Inflammatory macrophage treated with lipopolysaccharide for 4 hours (primary cell): Measurements from ENCODE around the gene PPA1.
"Not testable (repeated sequence)": the region's sequence is repeated elsewhere in the genome, so short reads cannot be mapped to it uniquely, and the experiment has no call there.

Experiments used
- DNase-seq: peaks from one replicate; pipeline ENCODE4 v3.0.0-alpha.2; 2020

The PPA1 gene

GRCh38 chr10:70167246-70167645, 66.0 kb downstream of the PPA1 start:
- no peak for DNase-seq

- DNase-seq, result no peak
Measured at GRCh38 chr10:70166394-70166793, 66.8 kb downstream of the PPA1 start.

GRCh38 chr10:70164163-70164562, 69.1 kb downstream of the PPA1 start:
- DNase-seq, result no peak

- no peak for DNase-seq
Measured at GRCh38 chr10:70163448-70163847, 69.8 kb downstream of the PPA1 start.

- DNase-seq, result peak; percentile 77
Measured at GRCh38 chr10:70162892-70163201, 70.4 kb downstream of the PPA1 start.

- peak; percentile 81 for DNase-seq
Measured at GRCh38 chr10:70162151-70162891, 70.9 kb downstream of the PPA1 start.

- no peak for DNase-seq
Measured at GRCh38 chr10:70160798-70161197, 72.4 kb downstream of the PPA1 start.

- not testable (repeated sequence) for DNase-seq
Measured at GRCh38 chr10:70159366-70159765, 73.9 kb downstream of the PPA1 start.

- DNase-seq, result no peak
Measured at GRCh38 chr10:70158113-70158512, 75.1 kb downstream of the PPA1 start.

GRCh38 chr10:70155255-70155838, 77.9 kb downstream of the PPA1 start:
- DNase-seq, result no peak
